Stimulated activated CD8-positive, alpha-beta memory T cell treated with anti-CD3 and anti-CD28 coated beads, Interleukin-4, amount 100 ng/mL, for 1 hour (primary cell): ENCODE data around the gene LRRIQ3.

ENCODE experiments used
- DNase-seq, 2 donors: peaks; one replicate each; pipeline ENCODE4 v3.0.0-alpha.2; 2020; ENCODE audit warnings: low read depth in 2 of 2, low spot score in 1 of 2

Gene LRRIQ3

DNA sequence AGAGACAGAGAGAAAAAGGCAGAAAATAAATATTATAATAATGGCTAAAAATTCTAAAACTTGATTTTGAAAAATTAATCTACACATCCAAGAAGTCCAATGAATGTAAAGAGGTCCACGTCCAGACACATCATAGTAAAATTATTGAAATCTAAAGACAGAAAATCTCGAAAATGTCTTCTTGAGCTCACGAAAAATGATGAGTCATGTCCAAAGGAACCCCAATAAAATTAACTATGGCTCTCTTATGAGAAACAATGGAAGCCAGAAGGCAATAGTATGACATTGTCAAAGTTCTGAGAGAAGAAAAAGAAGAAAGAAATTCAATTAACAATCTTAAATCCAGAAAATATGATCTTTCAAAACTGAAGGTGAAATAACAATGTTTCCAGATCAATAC is 84.6 kb downstream of the LRRIQ3 start:
- no peak for DNase-seq

DNA sequence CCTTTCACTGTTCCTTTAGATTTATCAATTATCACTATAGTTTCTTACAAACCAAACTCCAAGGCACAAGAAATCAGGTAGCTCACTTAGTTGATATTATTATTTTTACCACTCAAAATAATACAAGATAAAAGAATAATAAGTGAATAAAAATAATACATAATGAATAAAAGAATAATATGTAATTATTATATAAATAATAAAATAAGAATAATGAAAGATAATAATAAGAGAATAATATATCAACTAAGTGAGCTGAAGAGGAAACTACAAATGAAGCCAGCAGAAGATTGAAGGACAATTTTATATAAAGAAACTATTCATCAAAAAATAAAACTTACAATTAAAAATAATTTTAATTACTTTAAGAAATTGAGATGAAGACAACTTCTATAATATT is 90.6 kb downstream of the LRRIQ3 start:
- DNase-seq: no peak

DNA sequence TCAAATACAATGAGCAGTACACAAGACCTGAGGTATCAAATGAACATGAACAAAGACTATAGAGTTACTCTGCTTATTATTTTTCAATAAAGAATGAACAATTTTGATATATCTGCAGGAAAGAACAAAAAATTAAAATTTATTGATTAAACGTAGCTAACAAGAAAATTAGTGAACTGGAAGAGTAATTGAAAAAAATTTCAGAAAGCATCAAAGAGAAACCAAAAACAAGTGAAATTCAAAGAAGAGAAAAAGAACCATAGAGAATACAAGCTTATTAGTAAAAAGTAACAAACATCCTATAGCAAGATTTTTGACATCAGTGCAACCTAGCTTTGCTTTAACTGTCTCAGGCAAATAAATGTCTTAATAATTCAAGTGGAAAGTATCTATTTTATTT is 106.6 kb downstream of the LRRIQ3 start:
- DNase-seq: no peak

DNA sequence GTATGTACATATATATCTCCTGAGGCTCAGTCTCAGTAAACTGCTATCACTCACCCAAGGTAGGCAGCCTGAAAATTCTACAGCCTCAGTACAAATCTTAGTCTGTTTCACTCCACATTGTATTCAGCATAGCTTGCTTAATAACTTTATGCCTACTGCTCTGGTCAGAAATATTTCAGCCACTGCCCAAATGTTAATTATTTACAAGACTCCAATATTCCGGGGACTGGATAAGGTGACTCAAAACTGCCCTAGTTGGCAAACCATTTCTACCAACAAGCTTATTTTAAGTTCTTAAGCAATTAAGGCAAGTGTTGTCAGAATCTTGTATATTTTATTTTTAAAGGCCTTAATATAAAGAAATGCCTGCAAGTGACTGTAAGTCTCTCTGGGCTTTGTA is 114.8 kb downstream of the LRRIQ3 start:
- DNase-seq: no peak

DNA sequence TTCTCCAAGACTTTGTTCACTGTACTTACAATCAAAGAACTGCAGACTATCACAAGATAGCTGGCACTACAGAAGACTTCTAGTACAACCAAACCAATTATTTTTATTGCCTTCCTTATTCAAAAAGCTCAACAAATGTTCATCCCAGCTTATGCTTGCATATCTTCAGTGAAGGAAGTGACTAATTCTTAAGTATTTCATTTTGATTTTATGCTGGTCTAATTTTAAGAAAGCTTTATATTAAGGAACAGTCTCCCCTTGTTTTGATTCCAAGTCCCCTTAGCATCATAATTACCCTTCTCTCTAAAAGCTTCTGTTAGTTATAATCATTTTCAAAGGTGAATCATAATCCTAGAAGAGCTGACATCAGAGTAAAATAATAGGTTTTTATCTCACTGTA is 132.9 kb downstream of the LRRIQ3 start:
- no peak for DNase-seq

DNA sequence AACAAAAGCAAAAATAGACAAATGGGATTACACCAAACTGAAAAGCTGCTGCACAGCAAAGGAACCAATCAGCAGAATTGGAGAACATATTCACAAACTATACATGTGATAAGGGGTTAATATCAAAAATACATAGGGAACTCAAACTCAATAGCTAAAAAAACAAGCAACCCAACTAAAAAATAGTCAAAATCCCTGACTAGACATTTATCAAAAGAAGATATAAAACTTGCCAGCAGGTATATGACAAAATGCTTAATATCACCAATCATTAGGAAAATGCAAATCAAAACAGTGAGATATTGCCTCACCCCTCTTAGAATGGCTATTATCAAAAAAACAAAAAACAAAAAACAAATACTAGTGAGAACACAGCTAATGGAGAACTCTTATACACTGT is 140.3 kb downstream of the LRRIQ3 start:
- DNase-seq: no peak

DNA sequence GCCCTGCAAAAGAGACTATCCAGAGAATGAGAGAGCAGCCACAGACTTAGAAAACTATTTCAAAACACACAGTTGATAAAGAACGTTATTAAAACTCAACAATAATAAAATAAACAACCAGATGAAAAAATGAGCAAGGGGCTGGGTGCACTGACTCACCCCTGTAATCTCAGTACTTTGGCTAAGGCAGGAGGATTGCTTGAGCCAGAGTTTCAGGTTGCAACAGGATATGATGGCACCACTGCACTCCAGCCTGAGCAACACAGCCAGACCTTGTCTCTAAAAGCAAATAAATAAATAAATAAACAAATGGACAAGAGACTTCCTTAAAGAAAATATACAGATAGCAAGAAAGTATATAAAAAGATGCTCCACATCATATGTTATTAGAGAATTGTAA is 144.6 kb downstream of the LRRIQ3 start:
- no peak for DNase-seq

DNA sequence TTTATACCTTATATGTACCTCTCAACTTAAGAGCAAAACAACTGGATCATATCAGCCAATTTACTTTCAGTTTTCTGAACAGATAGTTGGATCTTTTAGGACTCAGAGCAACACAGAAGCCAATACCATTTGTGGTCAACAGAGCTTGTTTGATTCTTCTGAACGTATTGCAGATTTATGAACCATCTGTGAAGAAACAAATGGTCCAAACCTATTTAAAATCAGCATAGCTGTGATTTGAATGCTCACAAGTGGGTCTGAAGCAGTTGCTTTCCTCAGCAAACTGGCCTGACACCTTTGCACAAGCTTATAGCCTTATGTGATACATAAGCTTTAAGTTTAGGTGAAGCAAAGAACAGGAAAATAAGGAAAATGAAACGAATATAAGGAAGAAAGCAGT is 147.6 kb downstream of the LRRIQ3 start:
- no peak for DNase-seq

DNA sequence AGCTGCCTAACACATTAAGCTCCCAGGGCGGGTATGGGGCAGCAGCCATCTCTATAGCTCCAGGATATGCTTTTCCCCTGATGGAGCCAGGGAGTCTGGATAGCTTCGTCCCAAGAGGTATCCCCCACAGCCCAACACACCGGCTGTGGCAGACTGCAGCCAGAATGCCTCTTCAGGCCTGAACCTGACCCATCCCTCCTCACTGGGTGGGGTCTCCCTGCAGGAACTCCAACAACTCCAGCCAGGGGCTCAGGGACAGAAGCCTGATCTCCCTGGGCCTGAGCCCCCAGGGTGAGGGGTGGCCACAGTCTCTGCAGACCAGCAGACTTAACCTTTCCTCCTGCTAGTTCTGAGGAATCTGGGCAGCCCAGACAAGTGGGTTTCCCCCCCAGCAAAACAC is 159.9 kb downstream of the LRRIQ3 start:
- DNase-seq: no peak

DNA sequence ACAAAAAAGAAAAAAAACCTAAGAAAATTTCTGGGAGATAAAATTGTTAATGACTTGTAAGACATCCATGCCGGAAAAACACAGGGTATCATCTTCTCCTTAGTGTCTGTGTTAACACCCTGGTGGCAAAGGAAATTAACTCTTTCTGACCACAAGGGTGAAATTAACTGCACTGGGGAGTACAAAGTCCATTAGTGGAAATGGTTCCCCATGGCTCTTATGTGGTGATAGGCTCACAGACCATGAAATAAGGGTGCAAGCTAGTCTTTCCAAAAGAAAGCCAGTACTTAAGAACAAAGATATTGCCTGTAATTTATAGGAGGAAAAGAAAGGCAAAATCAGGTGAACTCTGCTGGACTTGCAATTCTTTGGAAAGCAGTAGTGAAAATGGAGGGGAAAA is 185.4 kb downstream of the LRRIQ3 start:
- DNase-seq: no peak

DNA sequence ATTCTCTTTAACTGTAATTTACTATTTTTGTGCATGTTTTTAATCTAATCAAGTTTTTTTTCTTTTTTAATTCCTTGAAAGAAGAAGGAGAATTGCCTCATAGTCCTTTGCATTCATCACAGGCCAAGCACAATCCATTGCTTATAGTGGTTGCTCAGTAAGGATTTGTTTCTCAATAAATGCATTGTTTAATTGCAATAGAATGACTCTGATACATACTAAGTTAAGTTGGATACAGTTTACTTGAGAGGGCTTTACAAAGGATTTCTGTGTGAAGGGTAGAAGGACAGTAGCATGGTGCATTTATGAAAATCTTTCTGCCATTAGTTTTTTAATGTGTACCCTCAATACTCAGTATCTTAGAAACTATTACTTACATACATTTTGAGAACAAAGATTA is 186.2 kb downstream of the LRRIQ3 start:
- DNase-seq: no peak

DNA sequence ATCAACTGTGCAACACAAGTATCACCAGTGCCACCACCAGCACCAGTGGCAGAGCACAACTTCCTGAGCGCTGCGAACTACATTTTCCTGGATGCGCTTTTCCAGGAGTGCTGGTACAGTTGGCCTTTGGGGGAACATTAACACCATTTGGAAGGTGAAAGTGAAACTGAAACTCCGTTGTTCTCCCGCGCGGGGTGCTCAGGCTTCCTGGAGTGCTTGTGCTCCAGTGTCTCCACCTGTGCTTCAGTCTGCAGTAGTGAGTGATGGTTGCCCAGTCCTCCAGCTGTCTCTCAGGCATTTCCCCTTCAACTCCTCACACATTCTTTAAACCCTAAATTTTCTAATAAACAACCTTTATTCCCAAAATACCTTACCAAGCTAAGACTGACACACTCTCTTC is 187.8 kb downstream of the LRRIQ3 start:
- no peak for DNase-seq

DNA sequence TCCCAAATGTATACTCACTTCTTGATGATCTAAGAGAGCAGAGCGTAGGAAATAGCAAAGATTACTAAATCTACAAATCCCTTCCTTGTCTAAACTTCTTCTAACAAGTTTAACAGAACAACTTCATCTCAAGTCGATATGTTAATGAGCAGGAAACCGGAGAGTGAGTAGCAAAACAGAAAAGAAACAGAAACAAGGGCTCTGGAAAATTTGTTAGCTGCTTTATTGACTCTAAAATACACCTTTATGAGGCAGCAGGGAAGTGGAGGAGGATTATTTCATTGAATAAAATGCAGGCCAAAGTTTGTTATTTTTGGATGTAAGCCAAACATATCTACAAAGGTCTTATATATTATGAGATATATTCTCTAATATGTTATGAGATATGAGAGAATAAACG is 192.4 kb downstream of the LRRIQ3 start:
- no peak for DNase-seq

DNA sequence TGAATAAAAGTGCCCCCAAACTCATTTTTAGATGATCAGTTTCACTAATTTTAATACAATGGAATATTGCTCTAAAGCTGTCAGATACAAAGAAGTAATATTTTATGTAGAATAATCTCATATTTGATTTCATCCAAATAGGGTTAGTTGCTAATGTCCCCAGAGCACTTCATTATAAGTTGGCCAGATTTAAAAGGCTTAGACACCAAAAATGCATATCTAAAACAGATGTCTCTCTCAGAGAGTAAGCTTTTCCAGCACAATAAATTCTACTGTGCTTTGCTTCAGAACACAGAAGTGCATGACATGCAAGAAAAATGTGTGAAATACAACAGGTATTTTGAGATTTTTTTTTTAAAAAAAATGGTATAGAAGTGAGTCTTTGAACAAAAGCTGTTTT is 194.2 kb downstream of the LRRIQ3 start:
- DNase-seq: no peak

DNA sequence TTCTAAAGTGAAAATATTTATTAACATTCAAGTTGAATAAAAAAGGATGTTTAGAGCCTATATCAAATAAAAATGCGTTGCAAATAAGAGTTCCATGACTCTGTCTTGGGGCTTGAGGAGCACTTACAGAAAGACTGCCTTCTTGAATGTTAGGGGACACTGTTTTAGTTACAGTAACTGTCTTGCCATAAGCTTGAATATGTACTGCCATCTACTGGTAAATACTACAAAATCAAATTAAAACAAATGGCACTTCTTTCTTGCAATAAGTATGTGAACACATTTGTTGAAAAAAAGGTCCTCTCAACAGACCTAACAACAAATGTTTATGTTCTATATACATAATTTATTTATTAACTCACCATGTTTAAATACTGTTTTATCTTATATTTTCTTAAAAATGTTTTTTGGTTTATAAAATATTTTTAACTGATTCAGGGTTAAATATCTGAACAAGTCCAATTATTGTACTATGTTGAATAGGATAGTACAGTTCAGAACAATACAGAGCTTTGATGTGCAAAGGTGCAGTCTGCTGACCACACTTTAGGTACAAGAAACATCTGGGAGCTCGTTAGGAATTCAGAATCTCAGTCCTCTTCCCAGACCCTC is 199.5 kb downstream of the LRRIQ3 start:
- DNase-seq: no peak

DNA sequence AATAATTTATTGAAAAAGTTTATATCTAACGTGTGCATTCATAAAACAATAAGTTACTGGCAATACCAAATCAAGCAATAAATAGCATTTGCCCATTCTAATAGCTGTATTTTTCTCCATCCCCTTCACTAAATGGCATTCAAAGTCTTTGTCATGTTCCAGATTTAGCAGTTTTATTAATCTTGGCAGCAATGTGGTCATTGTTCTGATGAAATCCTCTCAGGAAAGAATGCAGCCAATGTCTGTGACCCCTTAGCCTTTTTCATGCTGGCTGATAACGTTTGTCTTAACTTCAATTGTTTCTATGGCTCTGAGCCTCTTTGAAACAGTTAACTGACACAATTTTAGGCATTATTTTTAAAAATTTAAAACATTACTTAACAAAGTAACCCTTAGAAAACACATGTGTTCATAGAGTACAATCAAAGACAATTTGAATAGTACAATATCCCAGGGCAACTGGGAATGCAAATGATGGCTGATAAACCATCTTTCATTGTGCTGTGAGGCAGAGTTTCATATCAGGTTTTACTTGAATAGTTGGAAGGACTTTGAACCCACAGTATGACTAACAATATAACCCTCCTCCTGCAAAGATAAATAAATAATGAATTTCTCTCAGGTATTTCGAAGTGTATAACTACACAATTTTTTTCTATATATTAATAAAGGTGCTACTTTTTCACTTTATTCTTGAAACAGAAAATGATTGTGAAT is 217.5 kb downstream of the LRRIQ3 start:
- DNase-seq: no peak

DNA sequence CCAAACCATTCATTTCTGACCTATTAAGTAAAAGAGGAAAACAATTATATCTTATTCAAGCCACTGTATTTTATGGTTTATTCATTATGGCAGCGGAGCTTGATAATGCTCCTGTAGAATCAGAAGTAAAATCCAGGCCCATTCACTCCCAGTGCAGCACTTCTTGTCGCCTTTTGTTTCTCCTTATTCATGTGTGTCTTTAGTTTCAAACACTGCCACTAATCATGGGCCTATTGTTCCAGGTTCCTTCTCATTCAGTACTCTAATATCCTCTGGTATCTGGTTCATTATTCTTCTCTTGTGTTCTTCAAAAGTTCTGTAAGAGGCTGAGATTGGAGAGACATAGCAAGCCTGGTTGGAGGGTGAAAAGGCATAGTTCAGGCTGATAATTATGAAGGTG is 218.3 kb downstream of the LRRIQ3 start:
- DNase-seq: no peak

DNA sequence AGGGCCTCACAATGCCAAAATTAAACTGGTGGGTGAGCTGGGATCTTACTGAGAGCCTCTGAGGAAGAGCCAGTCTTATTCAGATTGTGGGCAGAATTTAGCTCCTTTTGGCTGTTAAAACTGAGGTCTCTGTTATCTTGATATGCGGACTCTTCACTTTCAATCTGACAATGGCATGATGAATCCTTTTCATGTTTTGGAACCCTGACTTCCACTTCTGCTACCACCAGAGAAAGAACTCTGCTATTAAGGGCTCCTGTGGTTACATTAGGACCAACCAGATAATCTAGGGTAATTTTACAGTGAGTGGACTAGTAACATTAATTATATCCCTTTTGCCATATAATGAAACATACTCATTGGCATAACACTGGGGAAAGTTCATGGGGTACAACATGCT is 219.0 kb downstream of the LRRIQ3 start:
- DNase-seq: no peak
